Lower leg skin (tissue), 3 donors: ENCODE data around the gene RNGTT.

Experiments
- POLR2A ChIP-seq, 2 donors: fragments of 450-650 bp; IDR thresholded peaks; one replicate each; pipeline ENCODE4 v1.6.1; 2016 to 2017; ENCODE audit warnings: antibody characterized with exemption in 2 of 2, mild to moderate bottlenecking in 1 of 2, moderate library complexity in 1 of 2
- TF ChIP-seq, protein P1 (sequence below), 3 donors: fragments of 450-650 bp; IDR thresholded peaks; one replicate each; pipeline ENCODE4 v1.5.1; 2016; ENCODE audit warnings: antibody characterized with exemption in 3 of 3, mild to moderate bottlenecking in 3 of 3, moderate library complexity in 2 of 3

DNA sequence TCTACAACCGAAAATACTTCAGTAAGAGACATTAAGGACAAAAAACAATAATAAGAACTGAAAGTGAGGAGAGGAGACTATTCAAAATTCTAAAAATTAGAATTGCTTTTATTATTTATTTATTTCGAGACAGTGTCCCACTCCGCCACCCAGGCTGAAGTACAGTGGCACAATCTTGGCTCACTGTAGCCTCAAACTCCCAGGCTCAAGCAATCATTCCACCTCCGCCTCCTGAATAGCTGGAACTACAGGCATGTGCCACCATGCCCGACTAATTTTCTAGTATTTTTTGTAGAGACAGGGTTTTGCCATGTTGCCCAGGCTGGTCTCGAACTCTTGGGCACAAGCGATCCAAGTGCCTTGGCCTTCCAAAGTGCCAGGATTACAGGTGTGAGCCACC lies 123.1 kb downstream of the RNGTT start:
- TF ChIP-seq, protein P1, sequence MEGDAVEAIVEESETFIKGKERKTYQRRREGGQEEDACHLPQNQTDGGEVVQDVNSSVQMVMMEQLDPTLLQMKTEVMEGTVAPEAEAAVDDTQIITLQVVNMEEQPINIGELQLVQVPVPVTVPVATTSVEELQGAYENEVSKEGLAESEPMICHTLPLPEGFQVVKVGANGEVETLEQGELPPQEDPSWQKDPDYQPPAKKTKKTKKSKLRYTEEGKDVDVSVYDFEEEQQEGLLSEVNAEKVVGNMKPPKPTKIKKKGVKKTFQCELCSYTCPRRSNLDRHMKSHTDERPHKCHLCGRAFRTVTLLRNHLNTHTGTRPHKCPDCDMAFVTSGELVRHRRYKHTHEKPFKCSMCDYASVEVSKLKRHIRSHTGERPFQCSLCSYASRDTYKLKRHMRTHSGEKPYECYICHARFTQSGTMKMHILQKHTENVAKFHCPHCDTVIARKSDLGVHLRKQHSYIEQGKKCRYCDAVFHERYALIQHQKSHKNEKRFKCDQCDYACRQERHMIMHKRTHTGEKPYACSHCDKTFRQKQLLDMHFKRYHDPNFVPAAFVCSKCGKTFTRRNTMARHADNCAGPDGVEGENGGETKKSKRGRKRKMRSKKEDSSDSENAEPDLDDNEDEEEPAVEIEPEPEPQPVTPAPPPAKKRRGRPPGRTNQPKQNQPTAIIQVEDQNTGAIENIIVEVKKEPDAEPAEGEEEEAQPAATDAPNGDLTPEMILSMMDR (IDR thresholded peaks at IDR 0.05): no peak
- no peak for TF ChIP-seq POLR2A (IDR thresholded peaks at IDR 0.05)
